ENCODE results near the gene HPSE2. TPM values are rescaled to one million over a fixed set of nuclear protein-coding genes. Genes with fewer than 3 reads are reported as not detected.

Gene HPSE2
- total RNA-seq = not detected in 2 replicates

DNA sequence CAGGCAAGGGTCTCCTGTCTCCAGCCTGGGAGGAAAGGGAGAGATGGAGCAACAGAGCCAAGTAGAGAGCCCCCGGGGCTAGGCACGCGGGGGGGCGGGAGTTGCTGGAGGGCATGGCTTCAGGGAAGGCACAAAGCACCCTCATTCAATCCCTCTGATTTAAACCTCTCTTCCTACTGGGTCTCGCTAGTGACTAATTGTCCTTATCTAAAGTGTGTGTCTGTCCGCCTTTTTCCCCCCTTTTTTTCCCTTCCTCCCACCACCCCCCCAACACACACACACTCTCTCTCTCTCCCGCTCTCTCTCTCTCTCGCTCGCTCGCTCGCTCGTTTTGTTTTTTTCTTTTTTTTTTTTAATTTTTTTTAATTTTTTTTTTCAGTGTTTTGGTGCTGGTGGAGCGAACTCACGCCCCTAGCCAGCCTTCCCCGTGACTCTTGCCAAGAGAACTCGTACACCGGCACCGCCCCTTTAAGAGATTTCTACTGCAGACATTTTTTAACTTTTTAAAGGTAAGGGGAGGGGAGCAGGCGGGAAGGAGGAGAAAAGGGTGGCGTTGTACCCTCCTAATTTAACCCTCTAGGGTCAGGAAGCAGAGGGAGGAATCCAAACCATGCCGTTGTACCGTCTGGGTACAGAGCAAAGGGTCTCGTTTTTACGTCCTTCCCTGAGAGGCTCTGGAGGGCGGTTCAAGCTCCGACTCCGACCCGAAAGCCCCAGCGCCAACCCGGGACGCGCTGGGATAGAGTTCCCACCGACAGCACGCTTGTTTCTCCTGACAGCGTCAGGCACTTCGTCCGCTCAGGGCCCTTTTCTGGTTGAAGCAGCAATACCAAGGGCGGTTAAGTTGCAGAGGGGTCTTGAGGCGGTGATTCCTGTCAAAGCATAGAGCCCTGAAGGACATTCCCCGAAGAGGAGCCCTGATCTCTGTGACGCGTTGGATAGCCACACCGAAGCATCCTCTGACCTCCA lies at the start of gene HPSE2:
Gene HPSE2 (minus strand): TSS at position 195 of the 969 bp plus-strand sequence.

DNA sequence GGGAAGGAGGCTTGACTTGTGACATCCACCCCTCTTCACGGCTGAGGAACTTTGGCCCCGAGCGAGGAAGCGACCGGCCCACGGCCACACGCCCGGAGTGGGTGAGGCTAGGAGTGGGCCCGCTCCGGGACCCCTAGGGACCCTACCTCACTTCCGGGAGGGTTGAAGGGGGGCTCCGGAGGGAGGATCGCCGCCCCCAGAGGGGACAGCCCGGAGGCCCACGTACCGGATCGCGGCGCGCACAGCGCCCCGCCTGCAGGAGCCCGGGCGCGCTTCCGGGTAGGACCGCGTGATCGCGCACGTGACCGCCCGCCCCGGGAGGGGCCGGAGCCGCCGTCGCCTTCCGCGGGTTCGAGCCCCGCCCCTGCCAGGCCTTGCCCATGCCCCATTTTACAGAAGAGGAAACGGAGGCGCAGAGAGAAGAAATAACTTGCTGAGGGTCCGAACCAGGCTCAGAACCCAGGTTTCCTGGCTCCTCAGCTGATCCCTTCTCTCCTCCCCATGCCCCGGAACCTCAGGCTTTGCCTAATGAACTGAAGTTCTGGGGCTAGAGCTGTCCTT lies 788.9 kb downstream of the HPSE2 start, which contains the start of gene HPS1:
Gene HPS1 (minus strand): TSS at position 275 of the 561 bp plus-strand sequence. CDS start 3,695 bp downstream, outside the sequence.

DNA sequence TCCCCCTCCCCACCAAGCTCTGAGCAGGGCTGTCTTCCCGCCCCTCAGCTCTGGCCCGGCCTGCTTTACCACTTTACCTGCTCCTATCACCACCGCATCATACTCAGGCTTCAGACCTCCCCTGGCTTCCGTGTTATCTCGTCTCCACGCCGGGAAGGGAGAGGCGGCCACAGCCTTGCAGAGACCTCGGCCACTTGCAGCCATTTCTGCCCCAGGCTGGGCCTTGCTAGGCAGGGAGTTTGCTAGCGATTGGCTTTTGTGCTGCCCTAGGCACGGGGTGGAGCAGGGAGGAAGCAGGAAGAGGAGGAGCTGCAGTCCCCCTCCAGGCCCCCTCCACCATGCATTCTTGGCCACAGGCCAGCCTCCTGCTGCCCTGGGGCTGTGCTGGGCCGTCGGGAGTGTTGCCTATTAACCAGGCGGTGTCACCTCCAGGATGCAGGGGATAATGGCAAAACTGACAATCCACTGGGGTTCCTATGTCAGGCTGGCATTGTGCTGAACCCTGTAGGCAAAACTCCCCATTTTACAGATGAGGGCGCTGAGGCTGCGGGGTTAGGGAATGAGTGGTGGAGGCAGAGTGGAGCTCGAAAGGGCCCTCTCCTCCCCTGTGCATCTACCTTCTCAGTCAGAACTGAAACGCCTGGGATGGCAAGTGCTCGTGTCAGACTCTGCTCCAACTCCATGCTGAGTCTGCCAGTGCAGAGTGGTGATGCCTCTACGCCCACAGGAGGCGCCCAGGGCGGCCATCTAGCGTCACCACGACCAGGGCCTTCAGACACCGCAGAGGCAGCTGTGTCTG lies 820.5 kb downstream of the HPSE2 start, which contains the start of gene PYROXD2:
Gene PYROXD2 (minus strand): TSS at position 251 of the 799 bp plus-strand sequence. CDS start 47 bp downstream, at position 204.

Other genes with a start within 250 kb of the HPSE2 start
- 0.16 and 0.63 TPM in 2 replicates for gene CNNM1, start 93.5 kb upstream of the HPSE2 start, total RNA-seq
- gene GOT1, start 194.8 kb upstream of the HPSE2 start, total RNA-seq = 25.1 and 40.1 TPM in 2 replicates

Measured in mesangial cell (primary cell).